IMR-90 (cell line): Measurements from ENCODE around the gene HOXB8. TPM values are rescaled to one million over a fixed set of nuclear protein-coding genes. Genes with fewer than 3 reads are reported as not detected.

Experiments used
- ATAC-seq: fragments of 200-7000 bp; cut with Tn5 transposase; 2 replicates; pipeline ENCODE4 v1.9.1; 2020; ENCODE audit warnings: low read depth, mild to moderate bottlenecking, moderate library complexity
- BruUV-seq: library from RNA; stranded (reverse); fragments of 400-500 nt; replicated peaks from 2 replicates; lab custom pipeline; 2021; lab: Mats Ljungman, UMichigan
- CTCF ChIA-PET: fragments of 300-600 bp; formaldehyde crosslinking; extraction: SDS; loops from one replicate; lab custom pipeline; 2021; ENCODE audit warnings: antibody characterized with exemption; lab: Yijun Ruan, JAX
- POLR2A ChIA-PET: fragments of 300-600 bp; sonication (Branson Sonifier 250); formaldehyde crosslinking; loops from one replicate; lab custom pipeline; 2022; ENCODE audit warnings: antibody characterized with exemption; ENCODE audit not compliant: unreplicated experiment; lab: Charles Lee
- DNase-seq: peaks from one replicate; pipeline ENCODE4 v3.0.0; 2013
- H2AFZ ChIP-seq: replicated peaks from 2 replicates; pipeline ENCODE3; 2013; ENCODE audit warnings: low read length, mild to moderate bottlenecking; ENCODE audit not compliant: poor library complexity
- H2AK5ac ChIP-seq: 2 replicates; pipeline ENCODE4 v1.6.1; 2013; ENCODE audit warnings: low read depth, low read length, inconsistent platforms
- H2AK9ac ChIP-seq: replicated peaks from 2 replicates; pipeline ENCODE3; 2013; ENCODE audit warnings: mild to moderate bottlenecking, low read depth, low read length, moderate library complexity; ENCODE audit not compliant: poor library complexity
- H2BK120ac ChIP-seq: 2 replicates; pipeline ENCODE4 v1.6.1; 2013; ENCODE audit warnings: low read depth, low read length, inconsistent platforms
- H2BK15ac ChIP-seq: 3 replicates; pipeline ENCODE4 v1.6.1; 2013; ENCODE audit warnings: low read depth, low read length, inconsistent platforms
- H2BK20ac ChIP-seq: 2 replicates; pipeline ENCODE4 v1.6.1; 2013; ENCODE audit warnings: low read depth, mild to moderate bottlenecking, inconsistent platforms, low read length, moderate library complexity
- H2BK5ac ChIP-seq: 2 replicates; pipeline ENCODE4 v1.6.1; 2013; ENCODE audit warnings: mild to moderate bottlenecking, low read depth, low read length, inconsistent platforms; ENCODE audit not compliant: poor library complexity, severe bottlenecking
- H3K14ac ChIP-seq: replicated peaks from 2 replicates; pipeline ENCODE4 v1.6.1; 2013; ENCODE audit warnings: low read depth, low read length, inconsistent platforms
- H3K18ac ChIP-seq: 2 replicates; pipeline ENCODE4 v1.6.1; 2013; ENCODE audit warnings: low read depth, low read length, control low read depth
- H3K23ac ChIP-seq: 2 replicates; pipeline ENCODE4 v1.6.1; 2013; ENCODE audit warnings: low read depth, low read length, inconsistent platforms
- H3K27ac ChIP-seq: 2 replicates; pipeline ENCODE4 v1.5.1; 2013; ENCODE audit warnings: mild to moderate bottlenecking, control low read depth, low read length; ENCODE audit not compliant: insufficient read depth
- H3K27me3 ChIP-seq: 2 replicates; pipeline ENCODE4 v1.6.1; 2013; ENCODE audit warnings: low read length; ENCODE audit not compliant: control insufficient read depth, insufficient read depth
- H3K36me3 ChIP-seq: 2 replicates; pipeline ENCODE4 v1.6.1; 2013; ENCODE audit warnings: low read length, mixed read lengths; ENCODE audit not compliant: control insufficient read depth, insufficient read depth
- H3K4ac ChIP-seq: 2 replicates; pipeline ENCODE4 v1.6.1; 2013; ENCODE audit warnings: low read depth, low read length, inconsistent platforms
- H3K4me1 ChIP-seq: 2 replicates; pipeline ENCODE4 v1.6.1; 2013; ENCODE audit warnings: low read length, mixed read lengths; ENCODE audit not compliant: control insufficient read depth, insufficient read depth
- H3K4me2 ChIP-seq: 2 replicates; pipeline ENCODE4 v1.6.1; 2013; ENCODE audit warnings: low read depth, mild to moderate bottlenecking, control low read depth, low read length, moderate library complexity
- H3K4me3 ChIP-seq: 2 replicates; pipeline ENCODE4 v1.5.1; 2013; ENCODE audit warnings: low read depth, mild to moderate bottlenecking, control low read depth, low read length, moderate library complexity; ENCODE audit not compliant: insufficient read depth
- H3K56ac ChIP-seq: 2 replicates; pipeline ENCODE4 v1.6.1; 2013; ENCODE audit warnings: low read length, inconsistent platforms; ENCODE audit not compliant: insufficient read depth; ENCODE audit errors: extremely low read depth
- H3K79me1 ChIP-seq, 2 experiments: 2 replicates each; pipeline ENCODE4 v1.6.1; 2013; ENCODE audit warnings: low read length in 2 of 2, inconsistent platforms in 1 of 2, low read depth in 1 of 2
- H3K9ac ChIP-seq: 2 replicates; pipeline ENCODE4 v1.6.1; 2013; ENCODE audit warnings: low read depth, low read length, control low read depth
- H3K9me1 ChIP-seq: 2 replicates; pipeline ENCODE4 v1.6.1; 2013; ENCODE audit warnings: low read length, inconsistent platforms; ENCODE audit not compliant: insufficient read depth
- H3K9me3 ChIP-seq: 2 replicates; pipeline ENCODE4 v1.6.1; 2013; ENCODE audit warnings: low read length; ENCODE audit not compliant: control insufficient read depth, insufficient read depth
- H4K20me1 ChIP-seq: 2 replicates; pipeline ENCODE4 v1.6.1; 2013; ENCODE audit warnings: low read length, inconsistent platforms; ENCODE audit not compliant: insufficient read depth
- H4K5ac ChIP-seq: 2 replicates; pipeline ENCODE4 v1.6.1; 2013; ENCODE audit warnings: mild to moderate bottlenecking, low read depth, low read length, control low read depth
- H4K8ac ChIP-seq, 2 experiments: 2 replicates each; pipeline ENCODE4 v1.6.1; 2013; ENCODE audit warnings: low read depth in 2 of 2, low read length in 2 of 2, control low read depth in 1 of 2, inconsistent platforms in 1 of 2
- H4K91ac ChIP-seq: 2 replicates; pipeline ENCODE4 v1.6.1; 2013; ENCODE audit warnings: low read depth, low read length, inconsistent platforms; ENCODE audit not compliant: insufficient read depth
- BHLHE40 ChIP-seq: fragments of 150-350 bp; IDR thresholded peaks from 2 replicates; pipeline ENCODE4 v1.6.1; 2016; ENCODE audit warnings: mild to moderate bottlenecking, low read depth, low read length
- ELK1 ChIP-seq: fragments of 150-350 bp; IDR thresholded peaks from 2 replicates; pipeline ENCODE4 v1.6.1; 2016; ENCODE audit warnings: low read depth, mild to moderate bottlenecking, low read length, moderate library complexity, borderline replicate concordance
- MXI1 ChIP-seq: IDR thresholded peaks from 2 replicates; pipeline ENCODE4 v1.6.1; 2012; ENCODE audit warnings: low read depth, mild to moderate bottlenecking, low read length, moderate library complexity, borderline replicate concordance
- NFE2L2 ChIP-seq: fragments of 150-350 bp; IDR thresholded peaks from 2 replicates; pipeline ENCODE4 v1.6.1; 2016; ENCODE audit warnings: low read depth, mild to moderate bottlenecking, low read length
- RFX5 ChIP-seq: IDR thresholded peaks from 2 replicates; pipeline ENCODE4 v1.8.0; 2012; ENCODE audit warnings: low read depth, mild to moderate bottlenecking, low read length, moderate library complexity
- SMC3 ChIP-seq: fragments of 150-350 bp; IDR thresholded peaks from 2 replicates; pipeline ENCODE4 v1.6.1; 2016; ENCODE audit warnings: low read depth, mild to moderate bottlenecking, antibody characterized with exemption, low read length, moderate library complexity
- WGBS, 2 experiments: methylation state at CpG; one replicate each; pipeline versions ENCODE4 v1.1.5 to v1.1.7; 2013; ENCODE audit warnings: missing lambda C conversion rate in 2 of 2; ENCODE audit not compliant: insufficient read length in 1 of 2; ENCODE audit errors: extremely low coverage in 2 of 2; 5-methylcytosine and 5-hydroxymethylcytosine counted together
- dilution Hi-C: fragments of 300-500 bp; cut with HindIII; formaldehyde crosslinking; loops from one replicate; pipeline ENCODE4 v1.14.3; 2018; ENCODE audit warnings: low sequenced_read_pairs; ENCODE audit not compliant: unreplicated experiment
- in situ Hi-C: fragments of 300-500 bp; cut with MboI; formaldehyde crosslinking; loops from 3 replicates; pipeline ENCODE4 v1.14.3; 2019; ENCODE audit warnings: low sequenced_read_pairs, inconsistent platforms, mixed read lengths
- intact Hi-C: fragments of 100-400 bp; cut with micrococcal nuclease; formaldehyde crosslinking; loops from 2 replicates; pipeline ENCODE4 v1.10.0; 2022
- polyA plus RNA-seq, 3 experiments: library from polyadenylated mRNA; depleted of rRNA; stranded (reverse); fragments of >200 nt; gene quantifications; 2 replicates each; pipeline ENCODE4 v1.2.3, GENCODE V29; 2012; ENCODE audit warnings: low replicate concordance in 1 of 3
- total RNA-seq: library from RNA; depleted of rRNA; stranded (reverse); fragments of >200 nt; gene quantifications from 2 replicates; pipeline ENCODE4 v1.2.3, GENCODE V29; 2012
- TF ChIP-seq, protein P1 (sequence below): fragments of 150-350 bp; IDR thresholded peaks from 2 replicates; pipeline ENCODE4 v1.6.1; 2017; ENCODE audit warnings: mild to moderate bottlenecking, antibody characterized with exemption, low read length, low read depth

The HOXB8 gene
- total and polyA plus RNA-seq, 2 of the 4 experiments (the other 2 are of a cell fraction), result 0.54 to 5.3 TPM

DNA sequence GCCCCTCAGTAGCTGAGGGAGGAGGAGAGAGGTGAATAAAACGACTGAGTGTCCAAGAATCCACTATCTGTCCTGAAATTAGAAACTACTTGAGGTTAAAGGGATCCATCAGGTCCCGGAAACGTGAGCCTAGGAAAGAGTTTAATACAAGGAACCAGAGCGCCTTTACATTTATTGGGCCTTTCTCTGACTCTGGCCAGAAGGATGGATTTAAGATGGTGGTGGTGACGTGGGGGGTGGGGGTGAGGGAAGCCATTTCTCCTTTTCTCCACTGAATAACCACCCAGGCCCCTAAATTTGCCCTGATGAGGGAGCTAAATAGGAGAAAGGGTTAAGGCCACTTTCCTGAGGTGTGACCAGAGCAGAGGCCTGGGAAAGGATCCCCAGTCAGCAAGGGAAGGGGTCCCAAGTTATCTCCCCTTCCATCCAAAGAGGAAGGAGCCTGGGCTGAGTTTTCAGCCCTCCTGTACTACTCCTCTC, 12.1 kb upstream of the HOXB8 start:
- Histone ChIP-seq H2BK120ac (no peak overlapping the region), H4K8ac (no peak overlapping the region), H3K56ac (no peak overlapping the region), H3K14ac (no peak overlapping the region), H3K4me3 (no peak overlapping the region), H3K27ac (no peak overlapping the region), H2AK9ac (no peak overlapping the region), H3K18ac (no peak overlapping the region), H3K4ac (no peak overlapping the region), H3K27me3 (peaks cover 98% of the 10 kb centered on the region), H2BK5ac (no peak overlapping the region), H3K9me1 (no peaks in the 10 kb centered on the region; the same call in 1 of the 2 replicates), H3K9ac (no peak overlapping the region), H4K91ac (no peak overlapping the region), H3K36me3 (no peaks in the 10 kb centered on the region), H2AFZ (no peak overlapping the region), H3K4me1 (no peaks in the 10 kb centered on the region; the same call in 1 of the 2 replicates), H3K4me2 (no peak overlapping the region), H2AK5ac (no peak overlapping the region), H2BK20ac (no peak overlapping the region), H3K9me3 (peaks cover 34% of the 10 kb centered on the region), H4K20me1 (peaks cover 12% of the 10 kb centered on the region; the same call in 1 of the 2 replicates), H3K23ac (0 out of 2 replicates have a peak overlapping the region, but pooled peaks have one; percentile 24), H2BK15ac (no peak overlapping the region), H3K79me1 (no peaks in the 10 kb centered on the region), H4K5ac (no peak overlapping the region)
- no TSS peak for BruUV-seq
- dilution Hi-C loops, result no loop called here
- ChIA-PET POLR2A (no interaction called here), CTCF (interaction anchor here (1.3 kb wide), 1 partner anchor 9 kb away, joined by 4 read pairs; no protein-coding TSS in a partner anchor)
- no peak for DNase-seq
- in situ Hi-C loops, result loop anchor here (10.0 kb wide), 1 partner anchor 462 kb away; no protein-coding TSS in a partner anchor
- intact Hi-C loops, result no loop called here
- WGBS, 2 experiments, result no CpG with 5 or more reads among the region's 5 CpGs
- no peak for ATAC-seq
- no peak for TF ChIP-seq NFE2L2
- TF ChIP-seq MXI1, result no peak
- no peak for TF ChIP-seq RFX5
- TF ChIP-seq, protein P1, sequence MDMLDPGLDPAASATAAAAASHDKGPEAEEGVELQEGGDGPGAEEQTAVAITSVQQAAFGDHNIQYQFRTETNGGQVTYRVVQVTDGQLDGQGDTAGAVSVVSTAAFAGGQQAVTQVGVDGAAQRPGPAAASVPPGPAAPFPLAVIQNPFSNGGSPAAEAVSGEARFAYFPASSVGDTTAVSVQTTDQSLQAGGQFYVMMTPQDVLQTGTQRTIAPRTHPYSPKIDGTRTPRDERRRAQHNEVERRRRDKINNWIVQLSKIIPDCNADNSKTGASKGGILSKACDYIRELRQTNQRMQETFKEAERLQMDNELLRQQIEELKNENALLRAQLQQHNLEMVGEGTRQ, result no peak
- TF ChIP-seq ELK1, result no peak
- no peak for TF ChIP-seq BHLHE40
- no peak for TF ChIP-seq SMC3
